Measurements from ENCODE around the gene NOXRED1. TPM values are rescaled to one million over a fixed set of nuclear protein-coding genes. Genes with fewer than 3 reads are reported as not detected.
A peak's percentile ranks its signal among the peaks of the same experiment; 100 is the strongest.

Gene NOXRED1
- polyA plus RNA-seq, 1 donor (not counting 4 experiments of a cell fraction or from before 2014, with no cell fraction given): 0.33 TPM

DNA sequence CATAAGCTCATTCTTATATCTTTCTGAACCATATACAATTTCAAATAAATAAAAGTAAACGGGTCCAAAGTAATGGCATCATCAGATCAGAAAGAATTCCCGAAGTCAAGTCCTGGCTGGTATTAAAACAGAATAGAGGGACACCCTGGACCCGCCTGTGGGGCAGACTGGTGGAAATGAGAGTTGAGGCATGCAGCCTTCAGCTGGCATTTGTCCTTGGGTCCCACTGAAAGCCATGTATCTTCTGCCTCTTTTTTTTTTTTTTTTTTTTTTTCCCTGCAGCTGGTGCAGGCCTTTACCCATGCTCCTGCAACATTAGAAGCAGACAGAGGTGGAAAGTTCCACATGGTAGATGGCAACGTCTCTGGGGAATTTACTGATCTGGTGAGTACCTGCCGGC lies 44.5 kb upstream of the NOXRED1 start:
- H3K27ac ChIP-seq (ENCODE audit: control insufficient read depth, insufficient read depth, low read length): no peak overlapping the region
- DNase-seq (ENCODE audit: low read depth, low spot score): no peak
- H3K4me3 ChIP-seq (ENCODE audit: control insufficient read depth in 2 of 3, extremely low read depth in 1 of 3, insufficient read depth in 2 of 3, low read depth in 1 of 3, low read length in 3 of 3): no peak overlapping the region
- dilution Hi-C loops (cut with MboI; ENCODE audit: extremely low pct_ligation_motif_present, low sequenced_read_pairs): no loop called here
- H3K79me2 ChIP-seq (ENCODE audit: control insufficient read depth, insufficient read depth, low read length): no peaks in the 10 kb centered on the region
- no peaks in the 10 kb centered on the region for H3K27me3 ChIP-seq (ENCODE audit: control insufficient read depth, extremely low read depth, insufficient read depth, low read length)
- no peaks in the 10 kb centered on the region for H3K9me3 ChIP-seq (ENCODE audit: control insufficient read depth, low read depth, low read length)
- H3K9ac ChIP-seq (ENCODE audit: control insufficient read depth, extremely low read depth, insufficient read depth, low read length): no peak overlapping the region
- no peaks in the 10 kb centered on the region for H3K4me1 ChIP-seq (ENCODE audit: control insufficient read depth, extremely low read depth, insufficient read depth, low read length)
- no peaks in the 10 kb centered on the region for H4K20me1 ChIP-seq (ENCODE audit: control insufficient read depth, extremely low read depth, insufficient read depth, low read length)
- no peak overlapping the region for H2AFZ ChIP-seq (ENCODE audit: control insufficient read depth, low read length)
- no peaks in the 10 kb centered on the region for H3K9me1 ChIP-seq (ENCODE audit: control insufficient read depth, extremely low read depth, insufficient read depth, low read length)
- H3K36me3 ChIP-seq (ENCODE audit: control insufficient read depth in 2 of 2, extremely low read depth in 1 of 2, insufficient read depth in 2 of 2, low read length in 2 of 2): peaks cover 25 to 29% of the 10 kb centered on the region in 2 experiments
- H3K4me2 ChIP-seq (ENCODE audit: control insufficient read depth, extremely low read depth, insufficient read depth, low read depth, low read length): no peak overlapping the region
- TF ChIP-seq EZH2 (IDR thresholded peaks at IDR 0.05; ENCODE audit: low read length): no peak
- TF ChIP-seq, protein P1, sequence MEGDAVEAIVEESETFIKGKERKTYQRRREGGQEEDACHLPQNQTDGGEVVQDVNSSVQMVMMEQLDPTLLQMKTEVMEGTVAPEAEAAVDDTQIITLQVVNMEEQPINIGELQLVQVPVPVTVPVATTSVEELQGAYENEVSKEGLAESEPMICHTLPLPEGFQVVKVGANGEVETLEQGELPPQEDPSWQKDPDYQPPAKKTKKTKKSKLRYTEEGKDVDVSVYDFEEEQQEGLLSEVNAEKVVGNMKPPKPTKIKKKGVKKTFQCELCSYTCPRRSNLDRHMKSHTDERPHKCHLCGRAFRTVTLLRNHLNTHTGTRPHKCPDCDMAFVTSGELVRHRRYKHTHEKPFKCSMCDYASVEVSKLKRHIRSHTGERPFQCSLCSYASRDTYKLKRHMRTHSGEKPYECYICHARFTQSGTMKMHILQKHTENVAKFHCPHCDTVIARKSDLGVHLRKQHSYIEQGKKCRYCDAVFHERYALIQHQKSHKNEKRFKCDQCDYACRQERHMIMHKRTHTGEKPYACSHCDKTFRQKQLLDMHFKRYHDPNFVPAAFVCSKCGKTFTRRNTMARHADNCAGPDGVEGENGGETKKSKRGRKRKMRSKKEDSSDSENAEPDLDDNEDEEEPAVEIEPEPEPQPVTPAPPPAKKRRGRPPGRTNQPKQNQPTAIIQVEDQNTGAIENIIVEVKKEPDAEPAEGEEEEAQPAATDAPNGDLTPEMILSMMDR (optimal IDR thresholded peaks at IDR 0.05 in 1 of 3, IDR thresholded peaks at IDR 0.05 in 1 of 3, conservative IDR thresholded peaks at IDR 0.05 in 1 of 3; ENCODE audit: extremely low read depth in 1 of 3, insufficient read depth in 2 of 3, low read length in 3 of 3): no peak
- no peak for FAIRE-seq

DNA sequence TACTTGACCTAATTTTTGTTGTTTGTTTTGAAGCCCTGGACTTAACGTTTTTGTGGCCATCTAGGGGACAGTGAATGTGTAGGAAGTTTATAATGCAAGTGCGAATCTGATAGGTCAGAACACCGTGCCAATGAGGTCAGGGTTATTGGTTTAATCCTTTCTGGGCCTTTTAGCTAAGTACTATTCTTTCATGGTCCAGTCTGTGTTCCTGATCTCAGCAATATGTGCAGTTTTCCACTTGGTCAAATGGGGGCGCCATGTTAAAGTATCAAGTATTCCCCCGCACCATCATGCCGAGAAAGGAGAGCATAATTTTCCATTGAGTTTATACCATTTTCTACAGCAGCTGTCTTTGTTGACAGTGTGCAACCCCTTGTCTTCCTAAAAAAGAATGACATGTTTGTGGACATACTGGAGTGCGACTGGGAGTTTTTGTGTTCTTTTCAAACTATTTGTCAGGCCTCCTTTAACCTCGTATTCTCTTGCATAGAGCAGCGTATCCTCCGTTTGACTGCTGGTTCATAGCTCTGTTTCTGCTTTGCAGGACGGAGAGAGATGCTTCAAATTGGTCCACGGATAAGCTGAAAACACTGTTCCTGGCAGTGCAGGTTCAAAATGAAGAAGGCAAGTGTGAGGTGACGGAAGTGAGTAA lies 35.9 kb upstream of the NOXRED1 start:
- no peak for FAIRE-seq
- peak; percentile 35 for DNase-seq (ENCODE audit: low read depth, low spot score)

More for the DNA sequence above, 35.9 kb upstream of the NOXRED1 start:
- Histone ChIP-seq H3K9me3 (ENCODE audit: control insufficient read depth, low read depth, low read length) (no peaks in the 10 kb centered on the region), H3K4me3 (ENCODE audit: control insufficient read depth in 2 of 3, extremely low read depth in 1 of 3, insufficient read depth in 2 of 3, low read depth in 1 of 3, low read length in 3 of 3) (peak overlapping the region; percentile 83 to 87 (median 85)), H3K27ac (ENCODE audit: control insufficient read depth, insufficient read depth, low read length) (peak overlapping the region; percentile 94), H3K9ac (ENCODE audit: control insufficient read depth, extremely low read depth, insufficient read depth, low read length) (peak overlapping the region; percentile 94), H3K4me2 (ENCODE audit: control insufficient read depth, extremely low read depth, insufficient read depth, low read depth, low read length) (peak overlapping the region; percentile 97), H3K36me3 (ENCODE audit: control insufficient read depth in 2 of 2, extremely low read depth in 1 of 2, insufficient read depth in 2 of 2, low read length in 2 of 2) (peaks cover 20 to 22% of the 10 kb centered on the region in 2 experiments), H2AFZ (ENCODE audit: control insufficient read depth, low read length) (no peak overlapping the region), H3K79me2 (ENCODE audit: control insufficient read depth, insufficient read depth, low read length) (peaks cover 49% of the 10 kb centered on the region), H3K27me3 (ENCODE audit: control insufficient read depth, extremely low read depth, insufficient read depth, low read length) (no peaks in the 10 kb centered on the region), H3K9me1 (ENCODE audit: control insufficient read depth, extremely low read depth, insufficient read depth, low read length) (no peaks in the 10 kb centered on the region), H3K4me1 (ENCODE audit: control insufficient read depth, extremely low read depth, insufficient read depth, low read length) (peaks cover 7% of the 10 kb centered on the region), H4K20me1 (ENCODE audit: control insufficient read depth, extremely low read depth, insufficient read depth, low read length) (peaks cover 9% of the 10 kb centered on the region)
- TF ChIP-seq, protein P1 (optimal IDR thresholded peaks at IDR 0.05 in 1 of 3, IDR thresholded peaks at IDR 0.05 in 1 of 3, conservative IDR thresholded peaks at IDR 0.05 in 1 of 3; ENCODE audit: extremely low read depth in 1 of 3, insufficient read depth in 2 of 3, low read length in 3 of 3): peak; percentile 55 to 79 (median 68)
- TF ChIP-seq EZH2 (IDR thresholded peaks at IDR 0.05; ENCODE audit: low read length): no peak
- dilution Hi-C loops (cut with MboI; ENCODE audit: extremely low pct_ligation_motif_present, low sequenced_read_pairs): no loop called here
